Neuronal stem cell (in vitro differentiated cells): ENCODE data around the gene CHD5.
A peak's percentile ranks its signal among the peaks of the same experiment; 100 is the strongest.

Experiments
- DNase-seq: peaks from one replicate; pipeline ENCODE4 v3.0.0-alpha.2; 2013; ENCODE audit warnings: low spot score
- H2AFZ ChIP-seq: one replicate; pipeline ENCODE4 v1.6.1; 2013; ENCODE audit warnings: mild to moderate bottlenecking, low read length, inconsistent platforms
- H2AK5ac ChIP-seq: 2 replicates; pipeline ENCODE4 v1.6.1; 2013; ENCODE audit warnings: low read depth, mild to moderate bottlenecking, inconsistent platforms, low read length, moderate library complexity, mixed read lengths
- H2BK120ac ChIP-seq: 2 replicates; pipeline ENCODE4 v1.6.1; 2013; ENCODE audit warnings: low read depth, mild to moderate bottlenecking, inconsistent platforms, low read length, moderate library complexity, mixed read lengths
- H2BK12ac ChIP-seq: one replicate; pipeline ENCODE4 v1.6.1; 2013; ENCODE audit warnings: low read length, inconsistent platforms
- H2BK15ac ChIP-seq: 2 replicates; pipeline ENCODE4 v1.6.1; 2013; ENCODE audit warnings: mild to moderate bottlenecking, low read length, inconsistent platforms, mixed read lengths
- H2BK5ac ChIP-seq: one replicate; pipeline ENCODE4 v1.6.1; 2013; ENCODE audit warnings: inconsistent platforms, mild to moderate bottlenecking, low read length, moderate library complexity
- H3K14ac ChIP-seq: one replicate; pipeline ENCODE4 v1.6.1; 2013; ENCODE audit warnings: low read length, inconsistent platforms
- H3K18ac ChIP-seq: 2 replicates; pipeline ENCODE4 v1.6.1; 2013; ENCODE audit warnings: low read length, inconsistent platforms
- H3K23ac ChIP-seq: 2 replicates; pipeline ENCODE4 v1.6.1; 2013; ENCODE audit warnings: low read depth, mild to moderate bottlenecking, mixed read lengths, low read length, inconsistent platforms; ENCODE audit not compliant: poor library complexity
- H3K27ac ChIP-seq: replicated peaks from 3 replicates; pipeline ENCODE4 v1.5.1; 2013; ENCODE audit warnings: low read length, inconsistent platforms
- H3K27me3 ChIP-seq, 3 experiments: 2 replicates each; pipeline ENCODE4 v1.6.1; 2013; ENCODE audit warnings: low read length in 3 of 3, mild to moderate bottlenecking in 2 of 3, inconsistent platforms in 1 of 3, low read depth in 1 of 3, mixed read lengths in 1 of 3, moderate library complexity in 1 of 3; ENCODE audit not compliant: control insufficient read depth in 3 of 3, insufficient read depth in 3 of 3
- H3K36me3 ChIP-seq, 2 donors: replicated peaks in 1 of 2; 2 replicates each; pipeline ENCODE4 v1.6.1; 2013; ENCODE audit warnings: low read length in 2 of 2; ENCODE audit not compliant: control insufficient read depth in 2 of 2, insufficient read depth in 2 of 2
- H3K4ac ChIP-seq: 2 replicates; pipeline ENCODE4 v1.6.1; 2013; ENCODE audit warnings: inconsistent platforms, mild to moderate bottlenecking, low read length, moderate library complexity
- H3K4me1 ChIP-seq, 2 donors: 1 replicate in 1 of 2; 2 replicates in 1 of 2; pipeline ENCODE4 v1.6.1; 2013; ENCODE audit warnings: low read length in 2 of 2, low read depth in 1 of 2; ENCODE audit not compliant: control insufficient read depth in 2 of 2, insufficient read depth in 1 of 2
- H3K4me2 ChIP-seq: one replicate; pipeline ENCODE4 v1.6.1; 2013; ENCODE audit warnings: mild to moderate bottlenecking, low read length, inconsistent platforms; ENCODE audit not compliant: insufficient read depth, poor library complexity, severe bottlenecking
- H3K4me3 ChIP-seq, 2 donors: 2 replicates each; pipeline ENCODE4 v1.5.1; 2013; ENCODE audit warnings: low read length in 2 of 2, mild to moderate bottlenecking in 2 of 2, inconsistent platforms in 1 of 2, moderate library complexity in 1 of 2
- H3K79me1 ChIP-seq: one replicate; pipeline ENCODE4 v1.6.1; 2013; ENCODE audit warnings: low read depth, mild to moderate bottlenecking, inconsistent platforms, low read length, moderate library complexity
- H3K9ac ChIP-seq: one replicate; pipeline ENCODE4 v1.6.1; 2013; ENCODE audit warnings: mild to moderate bottlenecking, low read depth, low read length, inconsistent platforms; ENCODE audit not compliant: poor library complexity
- H3K9me3 ChIP-seq, 2 donors: replicated peaks in 1 of 2; 2 replicates each; pipeline versions ENCODE3 to v1.6.1; 2013; ENCODE audit warnings: low read length in 2 of 2, mild to moderate bottlenecking in 2 of 2, inconsistent platforms in 1 of 2, low read depth in 1 of 2, mixed read lengths in 1 of 2, moderate library complexity in 1 of 2; ENCODE audit not compliant: control insufficient read depth in 2 of 2, insufficient read depth in 1 of 2
- H4K8ac ChIP-seq: one replicate; pipeline ENCODE4 v1.6.1; 2013; ENCODE audit warnings: low read depth, mild to moderate bottlenecking, inconsistent platforms, low read length, moderate library complexity
- H4K91ac ChIP-seq: one replicate; pipeline ENCODE4 v1.6.1; 2013; ENCODE audit warnings: low read length, low read depth, mild to moderate bottlenecking, inconsistent platforms; ENCODE audit not compliant: poor library complexity
- WGBS, 2 donors: extraction: QIAGEN DNeasy Blood & Tissue Kit; methylation state at CpG; one replicate each; pipeline ENCODE4 v1.1.7; 2013; ENCODE audit warnings: missing lambda C conversion rate in 2 of 2, mixed read lengths in 1 of 2; ENCODE audit not compliant: insufficient read length in 2 of 2, insufficient replicate concordance in 1 of 2; ENCODE audit errors: extremely low coverage in 2 of 2; 5-methylcytosine and 5-hydroxymethylcytosine counted together

CHD5 gene

GRCh38 chr1:6096243-6097116 is 83.6 kb downstream of the CHD5 start:
- DNase-seq = no peak
- no CpG with 5 or more reads among the region's 23 CpGs for WGBS, 2 donors

DNA sequence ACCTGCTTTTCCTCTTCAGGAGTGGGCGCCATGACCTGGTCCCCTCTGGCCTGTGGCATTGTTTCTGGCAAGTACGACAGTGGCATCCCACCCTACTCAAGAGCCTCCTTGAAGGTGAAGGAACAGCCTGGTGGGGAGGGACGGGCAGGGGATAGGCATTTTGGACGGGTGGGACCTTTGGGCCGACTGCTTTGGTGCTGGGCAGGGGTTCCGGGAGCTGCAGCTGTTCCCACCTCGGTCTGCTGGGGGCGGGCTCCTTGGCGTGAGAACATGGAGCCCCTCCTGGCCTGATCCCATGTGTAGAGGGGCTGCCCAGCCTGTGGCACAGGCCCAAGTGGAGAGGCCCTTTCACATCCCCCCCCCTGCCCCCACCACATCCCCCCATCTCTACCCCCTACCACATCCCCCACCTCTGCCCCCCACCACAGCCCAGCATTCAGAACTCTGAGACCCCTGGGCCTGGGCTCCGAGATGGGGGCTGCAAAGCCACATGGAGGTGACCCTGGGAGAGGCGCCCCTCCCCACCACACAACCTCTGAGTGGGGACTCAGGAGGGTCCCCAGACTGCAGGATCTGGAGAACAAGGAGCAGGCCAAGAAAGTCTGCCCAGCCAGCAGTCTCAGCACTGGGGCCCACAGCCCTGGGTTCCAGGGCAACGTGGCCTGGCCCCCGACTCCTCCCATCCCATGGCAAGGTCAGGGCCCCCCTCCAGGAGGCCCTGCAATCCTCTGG is 84.4 kb downstream of the CHD5 start:
- Histone ChIP-seq H3K4me3 (no peak overlapping the region), H2BK5ac (peak overlapping the region; percentile 39), H3K36me3 (no peaks in the 10 kb centered on the region), H2AFZ (no peak overlapping the region), H4K91ac (no peak overlapping the region), H2AK5ac (peak overlapping the region; percentile 88), H2BK15ac (peak overlapping the region; percentile 58), H2BK12ac (no peak overlapping the region), H2BK120ac (no peak overlapping the region), H3K4me1 (peaks cover 0 to 8% of the 10 kb centered on the region in 2 donors), H3K14ac (no peak overlapping the region), H3K4ac (no peak overlapping the region), H4K8ac (no peak overlapping the region), H3K9me3 (no peaks in the 10 kb centered on the region), H3K27me3 (peaks cover 0 to 43% (median 0%) of the 10 kb centered on the region in 3 experiments), H3K4me2 (no peak overlapping the region), H3K23ac (no peak overlapping the region), H3K79me1 (peaks cover 1% of the 10 kb centered on the region), H3K27ac (no peak overlapping the region), H3K9ac (no peak overlapping the region), H3K18ac (peak overlapping the region; percentile 64)
- no peak for DNase-seq
- no CpG with 5 or more reads among the region's 13 CpGs for WGBS, 2 donors

More at GRCh38 chr1:6096243-6097116, 83.6 kb downstream of the CHD5 start:
- Histone ChIP-seq H2BK15ac (peak overlapping the region; percentile 64), H4K8ac (no peak overlapping the region), H3K4me1 (peaks cover 0 to 15% of the 10 kb centered on the region in 2 donors), H2AFZ (no peak overlapping the region), H3K79me1 (peaks cover 1% of the 10 kb centered on the region), H3K36me3 (no peaks in the 10 kb centered on the region), H3K4me3 (no peak overlapping the region), H2BK12ac (peak overlapping the region; percentile 41), H2BK5ac (peak overlapping the region; percentile 39), H3K9ac (no peak overlapping the region), H2AK5ac (peak overlapping the region; percentile 36), H3K4ac (no peak overlapping the region), H3K23ac (peak overlapping the region; percentile 65), H3K4me2 (no peak overlapping the region), H2BK120ac (peak overlapping the region; percentile 41), H3K14ac (no peak overlapping the region), H3K27ac (no peak overlapping the region), H3K27me3 (peaks cover 0 to 46% (median 0%) of the 10 kb centered on the region in 3 experiments), H4K91ac (no peak overlapping the region), H3K18ac (peak overlapping the region; percentile 64), H3K9me3 (no peaks in the 10 kb centered on the region)

DNA sequence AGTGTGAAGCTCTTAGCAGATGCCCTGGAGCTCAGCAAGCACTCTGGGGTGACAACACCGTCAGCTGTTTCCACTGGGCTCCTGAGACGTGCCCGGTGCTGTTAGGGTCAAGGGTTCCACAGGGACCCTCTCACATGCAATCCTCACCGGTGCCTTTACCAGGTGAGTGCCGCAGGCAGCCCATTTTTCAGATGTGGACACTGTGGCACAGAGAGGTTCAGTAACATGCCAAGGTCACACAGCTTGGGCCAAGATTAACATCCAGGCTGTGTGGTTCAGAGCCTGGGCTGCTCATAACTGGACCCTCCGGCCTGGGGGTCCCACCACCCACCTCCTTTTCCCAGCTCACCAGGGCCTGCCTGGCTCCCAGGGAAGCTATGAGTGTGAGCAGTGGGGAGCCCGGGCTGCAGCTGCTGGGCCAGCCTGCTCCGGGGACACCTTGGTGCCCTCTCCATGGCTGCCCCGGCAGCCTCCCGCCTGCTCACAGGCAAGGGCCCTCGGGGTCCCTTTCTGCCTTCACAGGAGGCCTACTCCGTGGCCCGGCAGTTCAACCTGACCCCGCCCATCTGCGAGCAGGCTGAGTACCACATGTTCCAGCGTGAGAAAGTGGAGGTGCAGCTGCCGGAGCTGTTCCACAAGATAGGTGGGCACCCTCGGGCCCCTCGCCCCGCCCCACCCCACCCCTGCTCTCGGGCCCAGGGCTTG is 85.2 kb downstream of the CHD5 start:
- Histone ChIP-seq H4K8ac (peak overlapping the region; percentile 65), H3K9me3 (no peaks in the 10 kb centered on the region), H2BK12ac (no peak overlapping the region), H3K9ac (peak overlapping the region; percentile 60), H3K27me3 (peaks cover 0 to 44% (median 0%) of the 10 kb centered on the region in 3 experiments), H3K4me2 (no peak overlapping the region), H2BK5ac (no peak overlapping the region), H3K79me1 (peaks cover 1% of the 10 kb centered on the region), H3K36me3 (no peaks in the 10 kb centered on the region), H2AFZ (no peak overlapping the region), H2BK15ac (peak overlapping the region; percentile 58), H3K14ac (peak overlapping the region; percentile 21), H3K18ac (peak overlapping the region; percentile 38), H3K27ac (no peak overlapping the region), H4K91ac (no peak overlapping the region), H3K4ac (no peak overlapping the region), H2BK120ac (no peak overlapping the region), H3K23ac (peak overlapping the region; percentile 0), H3K4me1 (peaks cover 0 to 1% of the 10 kb centered on the region in 2 donors), H2AK5ac (peak overlapping the region; percentile 88), H3K4me3 (no peak overlapping the region)
- no CpG with 5 or more reads among the region's 21 CpGs for WGBS, 2 donors
- DNase-seq = no peak
